ENCODE data around the gene P2RX5. TPM values are rescaled to one million over a fixed set of nuclear protein-coding genes. Genes with fewer than 3 reads are reported as not detected.

P2RX5 gene
- total and polyA plus RNA-seq, 10 of the 15 experiments (the other 5 are each of a cell fraction or from before 2014, with no cell fraction given) = 6.9 to 28.8 (median 19.5) TPM

GRCh38 chr17:3710951-3711383 lies 15.0 kb upstream of the P2RX5 start (continued):
- TF ChIP-seq ESRRA (IDR thresholded peaks at IDR 0.05; ENCODE audit: low read length) (no peak), IRF3 (IDR thresholded peaks at IDR 0.05) (no peak), RCOR1 (conservative IDR thresholded peaks at IDR 0.05; ENCODE audit: low read depth, low read length) (peak; percentile 67; the same call in 1 of the 2 replicates), JUNB (IDR thresholded peaks at IDR 0.05) (peak; percentile 69; the same call in 1 of the 2 replicates), CHD1 (IDR thresholded peaks at IDR 0.05; ENCODE audit: low read depth, low read length) (no peak), PAX5 (IDR thresholded peaks at IDR 0.05; ENCODE audit: borderline replicate concordance, low read depth, low read length) (peak; percentile 80; the same call in 1 of the 2 replicates), FOS (IDR thresholded peaks at IDR 0.05; ENCODE audit: borderline replicate concordance, extremely low read depth, insufficient read length) (no peak), SREBF2 (IDR thresholded peaks at IDR 0.05; ENCODE audit: low read length) (no peak), RB1 (IDR thresholded peaks at IDR 0.05; ENCODE audit: borderline replicate concordance) (no peak), MAX (IDR thresholded peaks at IDR 0.05; ENCODE audit: low read depth, low read length) (0 out of 2 replicates have a peak, but pooled peaks have one; percentile 30), ZBTB40 (IDR thresholded peaks at IDR 0.05; ENCODE audit: borderline replicate concordance) (no peak; the same call in 1 of the 2 replicates), TCF3 (IDR thresholded peaks at IDR 0.05; ENCODE audit: borderline replicate concordance, insufficient read depth, low read depth, low read length) (no peak), RFX5 (IDR thresholded peaks at IDR 0.05; ENCODE audit: low read depth, low read length) (no peak), NR2C2 (IDR thresholded peaks at IDR 0.05; ENCODE audit: borderline replicate concordance, control insufficient read depth, insufficient read length, low read depth) (no peak), BMI1 (IDR thresholded peaks at IDR 0.05; ENCODE audit: borderline replicate concordance) (peak; percentile 84), BHLHE40 (IDR thresholded peaks at IDR 0.05; ENCODE audit: borderline replicate concordance in 1 of 2, low read depth in 2 of 2, low read length in 1 of 2) (peak; percentile 66 to 88)
- TF ChIP-seq, protein P1, sequence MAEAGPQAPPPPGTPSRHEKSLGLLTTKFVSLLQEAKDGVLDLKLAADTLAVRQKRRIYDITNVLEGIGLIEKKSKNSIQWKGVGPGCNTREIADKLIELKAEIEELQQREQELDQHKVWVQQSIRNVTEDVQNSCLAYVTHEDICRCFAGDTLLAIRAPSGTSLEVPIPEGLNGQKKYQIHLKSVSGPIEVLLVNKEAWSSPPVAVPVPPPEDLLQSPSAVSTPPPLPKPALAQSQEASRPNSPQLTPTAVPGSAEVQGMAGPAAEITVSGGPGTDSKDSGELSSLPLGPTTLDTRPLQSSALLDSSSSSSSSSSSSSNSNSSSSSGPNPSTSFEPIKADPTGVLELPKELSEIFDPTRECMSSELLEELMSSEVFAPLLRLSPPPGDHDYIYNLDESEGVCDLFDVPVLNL (IDR thresholded peaks at IDR 0.05; ENCODE audit: low read depth, low read length) = no peak
- TF ChIP-seq, protein P2, sequence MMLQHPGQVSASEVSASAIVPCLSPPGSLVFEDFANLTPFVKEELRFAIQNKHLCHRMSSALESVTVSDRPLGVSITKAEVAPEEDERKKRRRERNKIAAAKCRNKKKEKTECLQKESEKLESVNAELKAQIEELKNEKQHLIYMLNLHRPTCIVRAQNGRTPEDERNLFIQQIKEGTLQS (IDR thresholded peaks at IDR 0.05; ENCODE audit: borderline replicate concordance, extremely low read depth, low read depth, low read length) = 0 out of 2 replicates have a peak, but pooled peaks have one; percentile 12
- TF ChIP-seq, protein P3, sequence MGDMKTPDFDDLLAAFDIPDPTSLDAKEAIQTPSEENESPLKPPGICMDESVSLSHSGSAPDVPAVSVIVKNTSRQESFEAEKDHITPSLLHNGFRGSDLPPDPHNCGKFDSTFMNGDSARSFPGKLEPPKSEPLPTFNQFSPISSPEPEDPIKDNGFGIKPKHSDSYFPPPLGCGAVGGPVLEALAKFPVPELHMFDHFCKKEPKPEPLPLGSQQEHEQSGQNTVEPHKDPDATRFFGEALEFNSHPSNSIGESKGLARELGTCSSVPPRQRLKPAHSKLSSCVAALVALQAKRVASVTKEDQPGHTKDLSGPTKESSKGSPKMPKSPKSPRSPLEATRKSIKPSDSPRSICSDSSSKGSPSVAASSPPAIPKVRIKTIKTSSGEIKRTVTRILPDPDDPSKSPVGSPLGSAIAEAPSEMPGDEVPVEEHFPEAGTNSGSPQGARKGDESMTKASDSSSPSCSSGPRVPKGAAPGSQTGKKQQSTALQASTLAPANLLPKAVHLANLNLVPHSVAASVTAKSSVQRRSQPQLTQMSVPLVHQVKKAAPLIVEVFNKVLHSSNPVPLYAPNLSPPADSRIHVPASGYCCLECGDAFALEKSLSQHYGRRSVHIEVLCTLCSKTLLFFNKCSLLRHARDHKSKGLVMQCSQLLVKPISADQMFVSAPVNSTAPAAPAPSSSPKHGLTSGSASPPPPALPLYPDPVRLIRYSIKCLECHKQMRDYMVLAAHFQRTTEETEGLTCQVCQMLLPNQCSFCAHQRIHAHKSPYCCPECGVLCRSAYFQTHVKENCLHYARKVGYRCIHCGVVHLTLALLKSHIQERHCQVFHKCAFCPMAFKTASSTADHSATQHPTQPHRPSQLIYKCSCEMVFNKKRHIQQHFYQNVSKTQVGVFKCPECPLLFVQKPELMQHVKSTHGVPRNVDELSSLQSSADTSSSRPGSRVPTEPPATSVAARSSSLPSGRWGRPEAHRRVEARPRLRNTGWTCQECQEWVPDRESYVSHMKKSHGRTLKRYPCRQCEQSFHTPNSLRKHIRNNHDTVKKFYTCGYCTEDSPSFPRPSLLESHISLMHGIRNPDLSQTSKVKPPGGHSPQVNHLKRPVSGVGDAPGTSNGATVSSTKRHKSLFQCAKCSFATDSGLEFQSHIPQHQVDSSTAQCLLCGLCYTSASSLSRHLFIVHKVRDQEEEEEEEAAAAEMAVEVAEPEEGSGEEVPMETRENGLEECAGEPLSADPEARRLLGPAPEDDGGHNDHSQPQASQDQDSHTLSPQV (IDR thresholded peaks at IDR 0.05) = no peak
